Astrocyte of the spinal cord (primary cell): ENCODE results near the gene GCNT2.
A peak's percentile ranks its signal among the peaks of the same experiment; 100 is the strongest.

Experiments
- DNase-seq: peaks from one replicate; pipeline ENCODE4 v3.0.0; 2011; ENCODE audit warnings: low read depth, low spot score
- H3K4me3 ChIP-seq: 2 replicates; pipeline ENCODE4 v1.5.1; 2011; ENCODE audit warnings: low read depth, mild to moderate bottlenecking, low read length, moderate library complexity
- CTCF ChIP-seq: IDR thresholded peaks from 2 replicates; pipeline ENCODE4 v1.5.1; 2012; ENCODE audit warnings: low read depth, mild to moderate bottlenecking, low read length, inconsistent platforms
- in situ Hi-C: cut with HindIII; loops from 2 replicates; pipeline ENCODE4 v1.10.0; 2017; ENCODE audit warnings: low sequenced_read_pairs

The GCNT2 gene

GRCh38 chr6:10624836-10625235, 103.7 kb downstream of the GCNT2 start:
- DNase-seq, result no peak
- no peak for TF ChIP-seq CTCF
- in situ Hi-C loops, result no loop called here
- H3K4me3 ChIP-seq, result no peak overlapping the region

- no peak for TF ChIP-seq CTCF
- H3K4me3 ChIP-seq, result no peak overlapping the region
- in situ Hi-C loops, result no loop called here
- DNase-seq, result no peak
These were observed 105.1 kb downstream of the GCNT2 start for GRCh38 chr6:10626154-10626741.

GRCh38 chr6:10627800-10628199, 106.6 kb downstream of the GCNT2 start:
- in situ Hi-C loops, result no loop called here
- DNase-seq, result no peak
- TF ChIP-seq CTCF, result no peak
- no peak overlapping the region for H3K4me3 ChIP-seq

- no peak for TF ChIP-seq CTCF
- in situ Hi-C loops, result no loop called here
- H3K4me3 ChIP-seq, result no peak overlapping the region
- DNase-seq, result no peak
These were observed 109.0 kb downstream of the GCNT2 start for GRCh38 chr6:10630178-10630577.

GRCh38 chr6:10633216-10633615, 112.1 kb downstream of the GCNT2 start:
- peak; percentile 85 for DNase-seq
- no peak overlapping the region for H3K4me3 ChIP-seq

GRCh38 chr6:10640412-10640811, 119.3 kb downstream of the GCNT2 start:
- in situ Hi-C loops, result no loop called here
- no peak overlapping the region for H3K4me3 ChIP-seq
- no peak for TF ChIP-seq CTCF
- DNase-seq, result no peak

More at GRCh38 chr6:10633216-10633615, 112.1 kb downstream of the GCNT2 start:
- in situ Hi-C loops, result no loop called here
- TF ChIP-seq CTCF, result no peak

GRCh38 chr6:10641528-10641927, 120.4 kb downstream of the GCNT2 start:
- DNase-seq, result no peak
- H3K4me3 ChIP-seq, result no peak overlapping the region
- in situ Hi-C loops, result no loop called here
- no peak for TF ChIP-seq CTCF
